Smooth muscle cell (in vitro differentiated cells): ENCODE measurements around the gene PRR14L. TPM values are rescaled to one million over a fixed set of nuclear protein-coding genes. Genes with fewer than 3 reads are reported as not detected.

Experiments used
- DNase-seq: peaks from one replicate; lab custom pipeline; 2025; ENCODE audit not compliant: unreplicated experiment; lab: John Stamatoyannopoulos, UW
- H2AFZ ChIP-seq: fragments of 200-600 bp; sonication (generic); 2 replicates; pipeline ENCODE4 v1.6.0; 2016; ENCODE audit warnings: antibody characterized with exemption, low read depth, mild to moderate bottlenecking
- H3F3A ChIP-seq: fragments of 200-600 bp; sonication (generic); 2 replicates; pipeline ENCODE4 v1.6.0; 2017; ENCODE audit warnings: antibody characterized with exemption, low read depth
- H3K27ac ChIP-seq: fragments of 200-600 bp; sonication (generic); 2 replicates; pipeline ENCODE4 v1.5.1; 2016; ENCODE audit warnings: low read depth, mild to moderate bottlenecking
- H3K27me3 ChIP-seq: fragments of 200-600 bp; sonication (generic); 2 replicates; pipeline ENCODE4 v1.6.1; 2016; ENCODE audit warnings: low read depth, mild to moderate bottlenecking
- H3K36me3 ChIP-seq: fragments of 200-600 bp; sonication (generic); 2 replicates; pipeline ENCODE4 v1.5.1; 2016; ENCODE audit warnings: low read depth
- H3K4me1 ChIP-seq: fragments of 200-600 bp; sonication (generic); 2 replicates; pipeline ENCODE4 v1.5.1; 2016; ENCODE audit warnings: low read depth
- H3K4me2 ChIP-seq: fragments of 200-600 bp; sonication (generic); 2 replicates; pipeline ENCODE4 v1.6.0; 2016; ENCODE audit warnings: mild to moderate bottlenecking
- H3K4me3 ChIP-seq: fragments of 200-600 bp; sonication (generic); 2 replicates; pipeline ENCODE4 v1.5.1; 2016; ENCODE audit warnings: mild to moderate bottlenecking
- H3K79me2 ChIP-seq: fragments of 200-600 bp; sonication (generic); 2 replicates; pipeline ENCODE4 v1.6.0; 2016; ENCODE audit warnings: low read depth, mild to moderate bottlenecking
- H3K9ac ChIP-seq: fragments of 200-600 bp; sonication (generic); 2 replicates; pipeline ENCODE4 v1.6.0; 2016; ENCODE audit warnings: low read depth
- H3K9me3 ChIP-seq: fragments of 200-600 bp; sonication (generic); replicated peaks from 2 replicates; pipeline ENCODE4 v1.5.1; 2016; ENCODE audit warnings: low read depth
- H4K20me1 ChIP-seq: fragments of 200-600 bp; sonication (generic); 2 replicates; pipeline ENCODE4 v1.6.0; 2016; ENCODE audit warnings: low read depth
- CTCF ChIP-seq: fragments of 200-600 bp; sonication (generic); IDR thresholded peaks from 2 replicates; pipeline ENCODE4 v1.5.1; 2017; ENCODE audit warnings: borderline replicate concordance, mild to moderate bottlenecking, antibody characterized with exemption; ENCODE audit not compliant: insufficient read depth, poor library complexity, severe bottlenecking
- WGBS: methylation state at CpG from one replicate; pipeline ENCODE4 v1.1.7; 2016; ENCODE audit warnings: low lambda C conversion rate; 5-methylcytosine and 5-hydroxymethylcytosine counted together
- polyA plus RNA-seq: library from polyadenylated mRNA; unstranded; fragments of >200 nt; fragmentation: Nextera tagmentation; extraction: Ambion mirVana; gene quantifications from 2 replicates; pipeline ENCODE4 v1.2.1, GENCODE V29; 2016
- small RNA-seq: library from RNA; depleted of rRNA; stranded (forward); fragments of <200 nt; gene quantifications from one replicate; pipeline ENCODE3, GENCODE V24; 2014
- total RNA-seq: library from RNA; depleted of rRNA; stranded (reverse); fragments of >200 nt; gene quantifications from 2 replicates; pipeline ENCODE4 v1.2.3, GENCODE V29; 2014

PRR14L gene
- total and polyA plus RNA-seq, 2 experiments from 2014 or later: 9.2 to 20.6 TPM

- Histone ChIP-seq H3K36me3 (no peaks in the 10 kb centered on the region), H3K27me3 (no peaks in the 10 kb centered on the region), H3K9ac (no peak overlapping the region), H3K4me2 (no peak overlapping the region), H3K4me1 (no peaks in the 10 kb centered on the region), H3K4me3 (no peak overlapping the region), H2AFZ (no peak overlapping the region), H3K27ac (no peak overlapping the region), H4K20me1 (peaks cover 67% of the 10 kb centered on the region), H3F3A (no peaks in the 10 kb centered on the region), H3K9me3 (no peaks in the 10 kb centered on the region), H3K79me2 (peaks cover 15% of the 10 kb centered on the region)
- 92% methylated on average over 10 of the region's 10 CpGs for WGBS
- TF ChIP-seq CTCF: no peak
- DNase-seq: no peak
These were observed 112.5 kb downstream of the PRR14L start for GRCh38 chr22:31637447-31637890.

GRCh38 chr22:31635638-31636306 is 114.2 kb downstream of the PRR14L start:
- WGBS: 96% methylated on average over 13 of the region's 13 CpGs
- H3K9ac ChIP-seq: no peak overlapping the region
- no peak overlapping the region for H3K4me2 ChIP-seq
- DNase-seq: no peak
- no peaks in the 10 kb centered on the region for H3K4me1 ChIP-seq
- TF ChIP-seq CTCF: no peak
- H3K36me3 ChIP-seq: no peaks in the 10 kb centered on the region
- no peaks in the 10 kb centered on the region for H3K9me3 ChIP-seq
- H3F3A ChIP-seq: no peaks in the 10 kb centered on the region
- no peaks in the 10 kb centered on the region for H3K27me3 ChIP-seq
- H3K79me2 ChIP-seq: peaks cover 15% of the 10 kb centered on the region
- H3K27ac ChIP-seq: no peak overlapping the region
- no peak overlapping the region for H3K4me3 ChIP-seq
- H2AFZ ChIP-seq: no peak overlapping the region
- H4K20me1 ChIP-seq: peaks cover 60% of the 10 kb centered on the region

- no peak for DNase-seq
- no peaks in the 10 kb centered on the region for H3F3A ChIP-seq
- H4K20me1 ChIP-seq: peaks cover 66% of the 10 kb centered on the region
- TF ChIP-seq CTCF: no peak
- H3K27ac ChIP-seq: peak overlapping the region; percentile 61
- no peaks in the 10 kb centered on the region for H3K27me3 ChIP-seq
- H3K9me3 ChIP-seq: no peaks in the 10 kb centered on the region
- H3K79me2 ChIP-seq: peaks cover 35% of the 10 kb centered on the region
- H3K9ac ChIP-seq: no peak overlapping the region
- peaks cover 6% of the 10 kb centered on the region for H3K4me1 ChIP-seq
- no peaks in the 10 kb centered on the region for H3K36me3 ChIP-seq
- no peak overlapping the region for H2AFZ ChIP-seq
- H3K4me2 ChIP-seq: peak overlapping the region; percentile 98
- 81% methylated on average over 9 of the region's 9 CpGs for WGBS
- peak overlapping the region; percentile 84 for H3K4me3 ChIP-seq
These were observed 118.5 kb downstream of the PRR14L start for GRCh38 chr22:31631436-31631835.

Small RNA genes within 50 kb of the gene (small RNA-seq; reads per million reads assigned to genes)
- gene RN7SL20P: not detected

Other genes with a start within 250 kb of the PRR14L start
- 15.3 and 21.1 TPM in 2 replicates for gene PISD, start 87.9 kb downstream of the PRR14L start, total RNA-seq
- 31.6 and 33.1 TPM in 2 replicates for gene PISD, start 87.9 kb downstream of the PRR14L start, polyA plus RNA-seq
- gene DEPDC5, start 3.9 kb upstream of the PRR14L start, total RNA-seq: 11.6 and 22.3 TPM in 2 replicates
- gene DEPDC5, start 3.9 kb upstream of the PRR14L start, polyA plus RNA-seq: 8.5 and 10.2 TPM in 2 replicates
- gene YWHAH, start 194.4 kb upstream of the PRR14L start, total RNA-seq: 74.4 and 79.4 TPM in 2 replicates
- 101 and 103 TPM in 2 replicates for gene YWHAH, start 194.4 kb upstream of the PRR14L start, polyA plus RNA-seq